CD4-positive, alpha-beta memory T cell (primary cell): ENCODE measurements around the gene SORCS2. TPM values are rescaled to one million over a fixed set of nuclear protein-coding genes. Genes with fewer than 3 reads are reported as not detected.

ENCODE experiments used
- CTCF ChIA-PET: fragments of 350-600 bp; sonication (Branson Sonifier 250); formaldehyde crosslinking; loops from one replicate; lab custom pipeline; 2021; ENCODE audit warnings: inconsistent platforms; ENCODE audit not compliant: partially characterized antibody; lab: Charles Lee
- POLR2A ChIA-PET: fragments of 350-600 bp; sonication (Branson Sonifier 250); formaldehyde crosslinking; loops from one replicate; lab custom pipeline; 2021; ENCODE audit not compliant: partially characterized antibody; lab: Charles Lee
- DNase-seq, 5 donors: peaks; one replicate each; pipeline versions ENCODE4 v3.0.0 to v3.0.0-alpha.2; 2020 to 2022; ENCODE audit warnings: mixed read lengths in 1 of 5
- H3K27ac ChIP-seq: one replicate; pipeline ENCODE4 v1.7.0; 2013; ENCODE audit warnings: low read depth, low read length
- H3K27me3 ChIP-seq: 2 replicates; pipeline ENCODE4 v1.7.0; 2013; ENCODE audit warnings: mild to moderate bottlenecking, low read length, moderate library complexity; ENCODE audit not compliant: insufficient read depth
- H3K36me3 ChIP-seq: 2 replicates; pipeline ENCODE4 v1.7.0; 2013; ENCODE audit warnings: mild to moderate bottlenecking, low read length, moderate library complexity; ENCODE audit not compliant: insufficient read depth
- H3K4me1 ChIP-seq: 2 replicates; pipeline ENCODE4 v1.7.0; 2013; ENCODE audit warnings: mild to moderate bottlenecking, low read length, moderate library complexity; ENCODE audit not compliant: insufficient read depth
- H3K4me3 ChIP-seq, 2 donors: one replicate each; pipeline ENCODE4 v1.7.0; 2013; ENCODE audit warnings: low read length in 2 of 2, mild to moderate bottlenecking in 1 of 2
- H3K9me3 ChIP-seq, 2 donors: one replicate each; pipeline ENCODE4 v1.7.0; 2013; ENCODE audit warnings: low read length in 2 of 2, control low read depth in 1 of 2; ENCODE audit not compliant: control insufficient read depth in 1 of 2
- H3K27ac Mint-ChIP-seq, 7 donors: one replicate each; pipeline ENCODE4 v1.8.0; 2020 to 2021; ENCODE audit warnings: mixed read lengths in 7 of 7, mild to moderate bottlenecking in 6 of 7, inconsistent platforms in 3 of 7, moderate library complexity in 3 of 7
- H3K27me3 Mint-ChIP-seq, 2 donors: one replicate each; pipeline ENCODE4 v1.8.0; 2020 to 2021; ENCODE audit warnings: mixed read lengths in 2 of 2
- H3K36me3 Mint-ChIP-seq, 2 donors: one replicate each; pipeline ENCODE4 v1.8.0; 2020 to 2021; ENCODE audit warnings: mixed read lengths in 2 of 2, inconsistent platforms in 1 of 2, mild to moderate bottlenecking in 1 of 2
- H3K4me1 Mint-ChIP-seq, 4 donors: one replicate each; pipeline ENCODE4 v1.8.0; 2020 to 2021; ENCODE audit warnings: mixed read lengths in 4 of 4, mild to moderate bottlenecking in 1 of 4
- H3K4me3 Mint-ChIP-seq, 8 donors: one replicate each; pipeline ENCODE4 v1.8.0; 2020 to 2021; ENCODE audit warnings: mixed read lengths in 8 of 8, mild to moderate bottlenecking in 7 of 8, moderate library complexity in 6 of 8, inconsistent platforms in 3 of 8
- H3K9me3 Mint-ChIP-seq, 8 donors: one replicate each; pipeline ENCODE4 v1.8.0; 2020 to 2021; ENCODE audit warnings: mixed read lengths in 8 of 8, mild to moderate bottlenecking in 5 of 8, inconsistent platforms in 3 of 8, moderate library complexity in 1 of 8
- intact Hi-C: fragments of 100-400 bp; cut with micrococcal nuclease; formaldehyde crosslinking; loops from one replicate; pipeline ENCODE4 v1.15.1; 2023
- polyA plus RNA-seq, 2 donors: library from polyadenylated mRNA; unstranded; fragments of 300-500 nt; fragmentation: Illumina TruSeq; gene quantifications; one replicate each; pipeline ENCODE4 v1.2.3, GENCODE V29; 2021
- total RNA-seq, 2 experiments: library from RNA; stranded (reverse); gene quantifications; one replicate each; pipeline ENCODE4 v1.2.3, GENCODE V29; 2021

Gene SORCS2
- total and polyA plus RNA-seq, 4 experiments from 2014 or later: not detected

DNA sequence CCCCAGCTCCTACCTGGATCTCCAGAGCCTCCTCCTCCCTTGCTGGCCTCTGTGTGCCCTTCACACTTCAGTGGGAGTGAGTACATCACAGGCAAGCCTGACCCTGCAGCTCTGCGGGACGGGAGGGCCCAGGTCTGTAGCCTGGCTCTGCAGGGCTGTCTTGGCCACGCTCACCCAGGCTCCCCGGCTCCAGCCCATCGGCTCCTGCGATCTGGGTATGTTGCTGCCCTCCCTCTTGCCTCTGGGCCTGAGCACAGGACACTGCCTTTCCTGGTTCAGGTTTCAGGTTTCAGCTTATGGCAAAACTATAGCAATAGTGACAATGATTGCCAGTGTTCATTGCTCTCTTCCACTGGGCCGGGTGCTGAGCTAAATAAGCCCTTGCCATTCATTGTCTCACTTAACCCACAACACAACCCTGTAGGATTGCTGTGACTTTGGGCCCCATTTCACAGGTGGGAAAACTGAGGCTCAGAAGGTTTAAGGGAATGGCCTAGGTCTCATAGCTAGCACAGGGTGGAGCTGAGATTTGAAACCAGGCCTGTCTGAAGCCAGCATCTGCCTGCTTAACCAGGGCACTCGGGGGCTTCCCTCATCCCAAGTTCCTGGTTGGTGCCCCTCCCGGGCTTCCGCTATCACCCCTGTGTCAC is 44.6 kb upstream of the SORCS2 start:
- no peak overlapping the region for H3K27ac Mint-ChIP-seq
- H3K36me3 Mint-ChIP-seq: no peaks in the 10 kb centered on the region
- CTCF ChIA-PET: no interaction called here

DNA sequence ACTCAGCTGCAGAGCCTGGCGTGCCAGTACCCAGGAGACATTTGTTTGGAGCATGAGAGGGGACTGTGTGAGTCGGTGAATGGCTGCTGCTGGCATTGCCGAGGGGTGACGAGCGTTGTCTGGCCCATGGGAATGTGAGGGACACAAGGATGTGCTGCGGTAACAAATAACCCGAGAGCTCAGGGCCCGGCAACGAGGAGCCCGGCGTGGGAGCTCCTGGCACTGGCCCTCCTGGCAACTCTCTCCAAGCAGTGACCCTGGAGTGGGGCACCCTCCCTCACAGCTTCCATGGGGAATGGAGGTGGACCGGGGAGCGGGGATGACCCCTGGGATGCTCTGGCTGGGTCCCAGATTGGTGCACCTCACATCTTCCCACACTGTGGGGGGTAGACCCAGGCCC is 44.0 kb upstream of the SORCS2 start:
- H3K27me3 ChIP-seq: peaks cover 4% of the 10 kb centered on the region
- Mint-ChIP-seq H3K9me3 (peaks cover 0 to 4% (median 0%) of the 10 kb centered on the region in 8 donors), H3K4me1 (no peaks in the 10 kb centered on the region), H3K4me3 (no peak overlapping the region), H3K27me3 (peaks cover 14 to 19% of the 10 kb centered on the region in 2 donors), H3K36me3 (no peaks in the 10 kb centered on the region), H3K27ac (no peak overlapping the region)
- no peak overlapping the region for H3K4me3 ChIP-seq
- H3K9me3 ChIP-seq: no peaks in the 10 kb centered on the region
- no peaks in the 10 kb centered on the region for H3K4me1 ChIP-seq
- ChIA-PET CTCF (no interaction called here), POLR2A (no interaction called here)
- intact Hi-C loops: no loop called here
- no peak overlapping the region for H3K27ac ChIP-seq
- no peaks in the 10 kb centered on the region for H3K36me3 ChIP-seq
- no peak for DNase-seq

More for the DNA sequence above, 44.6 kb upstream of the SORCS2 start:
- H3K4me1 Mint-ChIP-seq: peaks cover 0 to 4% (median 0%) of the 10 kb centered on the region in 4 donors
- no peak for DNase-seq
- H3K4me1 ChIP-seq: no peaks in the 10 kb centered on the region
- POLR2A ChIA-PET: no interaction called here
- peaks cover 0 to 1% (median 0%) of the 10 kb centered on the region in 8 donors for H3K9me3 Mint-ChIP-seq
- no peaks in the 10 kb centered on the region for H3K9me3 ChIP-seq
- peaks cover 13 to 20% of the 10 kb centered on the region in 2 donors for H3K27me3 Mint-ChIP-seq
- no peak overlapping the region for H3K27ac ChIP-seq
- H3K27me3 ChIP-seq: peaks cover 4% of the 10 kb centered on the region
- no peak overlapping the region for H3K4me3 Mint-ChIP-seq
- no peaks in the 10 kb centered on the region for H3K36me3 ChIP-seq
- H3K4me3 ChIP-seq: no peak overlapping the region
- intact Hi-C loops: no loop called here

DNA sequence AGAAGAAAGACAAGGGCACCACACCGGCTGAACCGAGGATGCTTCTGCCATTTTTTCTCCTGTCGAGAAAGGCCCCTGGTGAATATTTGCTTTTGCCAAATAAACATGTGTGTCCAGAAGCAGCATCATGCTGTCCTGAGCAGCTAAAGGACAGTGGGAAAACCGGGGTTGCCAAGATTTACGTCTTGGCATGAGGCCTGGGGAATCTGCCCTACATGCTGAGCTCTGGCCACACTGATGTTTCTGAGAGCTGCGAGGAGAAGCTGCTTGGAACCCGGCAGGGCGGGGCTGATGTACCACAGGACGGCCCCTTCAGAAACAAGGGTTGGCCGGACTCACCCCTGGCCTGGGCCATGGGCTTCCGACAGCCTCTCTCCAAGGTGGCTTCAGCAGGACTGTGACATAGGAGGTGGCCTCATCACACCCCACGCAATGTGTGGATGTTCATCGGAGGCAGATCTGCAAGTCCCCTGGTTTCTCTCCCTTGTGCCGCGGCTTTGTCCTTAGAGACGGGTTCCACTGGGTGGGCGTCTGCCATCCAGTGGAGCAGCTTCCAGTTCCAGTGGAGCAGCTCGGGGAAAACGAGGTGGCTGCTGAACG is 42.2 kb upstream of the SORCS2 start:
- Histone ChIP-seq H3K36me3 (no peaks in the 10 kb centered on the region), H3K9me3 (no peaks in the 10 kb centered on the region), H3K4me3 (no peak overlapping the region), H3K27me3 (no peaks in the 10 kb centered on the region), H3K4me1 (no peaks in the 10 kb centered on the region), H3K27ac (no peak overlapping the region)
- Mint-ChIP-seq H3K9me3 (peaks cover 0 to 4% (median 0%) of the 10 kb centered on the region in 8 donors), H3K4me1 (no peaks in the 10 kb centered on the region), H3K36me3 (no peaks in the 10 kb centered on the region), H3K27me3 (peaks cover 12 to 23% of the 10 kb centered on the region in 2 donors), H3K27ac (no peak overlapping the region), H3K4me3 (no peak overlapping the region)
- POLR2A ChIA-PET: no interaction called here
- intact Hi-C loops: no loop called here
- no peak for DNase-seq
- CTCF ChIA-PET: no interaction called here

DNA sequence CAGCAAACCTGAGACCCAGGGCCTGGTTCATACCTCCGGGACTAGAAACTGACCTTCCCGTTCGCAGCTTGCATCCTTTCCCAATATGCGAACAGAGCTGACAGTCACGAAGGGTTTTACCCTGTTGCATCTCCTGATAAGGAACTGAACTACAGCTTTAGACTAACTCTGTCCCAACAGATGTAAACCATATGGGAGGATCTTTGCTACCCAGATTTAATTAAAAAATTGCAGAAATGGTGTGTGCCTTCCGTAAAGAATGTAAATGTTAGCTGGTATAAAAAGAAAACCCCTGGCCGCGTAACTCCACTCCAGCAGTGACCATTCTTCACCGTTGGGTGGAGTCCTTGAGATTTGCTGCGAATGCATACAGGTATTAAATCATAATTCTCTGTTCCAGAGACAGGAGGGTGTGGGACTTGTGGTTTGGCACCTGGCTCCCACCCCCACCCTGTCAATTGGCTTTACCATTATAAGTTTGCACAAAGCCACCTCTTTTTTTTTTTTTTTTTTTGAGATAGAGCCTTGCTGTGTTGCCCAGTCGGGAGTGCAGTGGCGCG is 40.6 kb upstream of the SORCS2 start:
- Mint-ChIP-seq H3K9me3 (peaks cover 0 to 4% (median 0%) of the 10 kb centered on the region in 8 donors), H3K4me1 (no peaks in the 10 kb centered on the region), H3K4me3 (no peak overlapping the region), H3K27me3 (peaks cover 12 to 31% of the 10 kb centered on the region in 2 donors), H3K27ac (no peak overlapping the region), H3K36me3 (no peaks in the 10 kb centered on the region)
- Histone ChIP-seq H3K9me3 (no peaks in the 10 kb centered on the region), H3K27me3 (no peaks in the 10 kb centered on the region), H3K36me3 (no peaks in the 10 kb centered on the region), H3K4me3 (no peak overlapping the region), H3K4me1 (no peaks in the 10 kb centered on the region), H3K27ac (no peak overlapping the region)
- ChIA-PET POLR2A (no interaction called here), CTCF (no interaction called here)
- intact Hi-C loops: no loop called here
- no peak for DNase-seq

DNA sequence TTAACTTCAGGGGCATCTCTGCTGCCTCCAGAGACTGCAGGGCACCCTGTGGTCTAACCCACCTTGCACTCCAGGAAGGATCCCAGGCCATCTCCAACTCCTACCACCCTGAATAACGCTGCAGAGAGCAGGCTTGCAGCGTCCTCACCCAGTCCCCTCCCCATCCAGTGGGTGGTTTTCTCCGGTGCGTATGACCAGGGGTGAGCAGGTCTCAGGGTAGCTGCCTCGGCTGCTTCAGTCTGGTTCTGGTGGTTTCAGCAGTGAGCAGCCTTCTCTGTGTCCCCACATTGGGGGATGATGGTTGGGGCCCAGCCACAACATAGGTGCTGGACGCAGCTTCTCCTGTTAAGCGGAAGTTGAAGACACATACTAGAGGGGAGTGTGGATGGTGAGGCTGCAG is 38.6 kb upstream of the SORCS2 start:
- no peak for DNase-seq
- Histone ChIP-seq H3K27me3 (no peaks in the 10 kb centered on the region), H3K27ac (no peak overlapping the region), H3K4me1 (no peaks in the 10 kb centered on the region), H3K9me3 (no peaks in the 10 kb centered on the region), H3K36me3 (no peaks in the 10 kb centered on the region), H3K4me3 (no peak overlapping the region)
- ChIA-PET POLR2A (no interaction called here), CTCF (no interaction called here)
- intact Hi-C loops: no loop called here
- H3K27ac Mint-ChIP-seq: no peak overlapping the region
- H3K4me1 Mint-ChIP-seq: no peaks in the 10 kb centered on the region
- peaks cover 0 to 5% (median 0%) of the 10 kb centered on the region in 8 donors for H3K9me3 Mint-ChIP-seq
- no peak overlapping the region for H3K4me3 Mint-ChIP-seq
- no peaks in the 10 kb centered on the region for H3K36me3 Mint-ChIP-seq
- peaks cover 11 to 26% of the 10 kb centered on the region in 2 donors for H3K27me3 Mint-ChIP-seq

DNA sequence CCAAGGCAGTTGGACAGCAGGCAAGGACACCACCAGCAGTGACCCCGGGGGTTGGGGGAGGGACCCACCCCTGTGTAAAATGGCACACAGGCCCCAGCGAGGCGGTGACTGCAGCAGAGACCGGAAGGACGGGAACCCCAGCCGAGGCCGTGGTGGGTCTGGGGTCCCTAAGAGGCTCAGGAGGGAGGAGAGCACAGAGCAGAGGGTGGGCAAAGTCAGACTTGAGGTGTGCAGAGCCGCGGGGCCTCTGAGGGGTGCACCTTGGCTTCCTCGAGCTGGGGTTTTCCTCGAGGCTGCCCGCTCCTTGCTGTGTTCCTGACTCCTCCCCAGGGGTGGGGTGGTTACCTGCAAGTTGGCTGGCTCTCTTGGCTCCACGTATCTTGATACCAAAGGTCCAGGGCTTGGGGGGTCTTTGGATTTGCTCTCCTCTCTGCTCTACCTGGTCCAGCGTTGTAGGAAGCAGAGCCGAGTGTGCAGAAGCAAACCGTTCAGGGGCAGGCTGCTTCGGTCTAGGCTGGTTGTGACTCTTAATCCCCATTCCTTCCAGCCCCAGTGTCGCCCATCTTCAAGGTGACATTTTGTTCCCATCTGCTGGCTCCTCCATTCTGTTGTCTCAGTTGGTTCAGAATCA is 37.9 kb upstream of the SORCS2 start:
- ChIA-PET POLR2A (no interaction called here), CTCF (no interaction called here)
- no peak for DNase-seq
- Mint-ChIP-seq H3K36me3 (no peaks in the 10 kb centered on the region), H3K9me3 (peaks cover 0 to 5% (median 0%) of the 10 kb centered on the region in 8 donors), H3K4me3 (no peak overlapping the region), H3K4me1 (no peaks in the 10 kb centered on the region), H3K27ac (no peak overlapping the region), H3K27me3 (peaks cover 12 to 26% of the 10 kb centered on the region in 2 donors)
- H3K27me3 ChIP-seq: no peaks in the 10 kb centered on the region
- no peaks in the 10 kb centered on the region for H3K4me1 ChIP-seq
- no peak overlapping the region for H3K4me3 ChIP-seq
- H3K36me3 ChIP-seq: no peaks in the 10 kb centered on the region
- H3K27ac ChIP-seq: no peak overlapping the region
- intact Hi-C loops: no loop called here
- no peaks in the 10 kb centered on the region for H3K9me3 ChIP-seq

DNA sequence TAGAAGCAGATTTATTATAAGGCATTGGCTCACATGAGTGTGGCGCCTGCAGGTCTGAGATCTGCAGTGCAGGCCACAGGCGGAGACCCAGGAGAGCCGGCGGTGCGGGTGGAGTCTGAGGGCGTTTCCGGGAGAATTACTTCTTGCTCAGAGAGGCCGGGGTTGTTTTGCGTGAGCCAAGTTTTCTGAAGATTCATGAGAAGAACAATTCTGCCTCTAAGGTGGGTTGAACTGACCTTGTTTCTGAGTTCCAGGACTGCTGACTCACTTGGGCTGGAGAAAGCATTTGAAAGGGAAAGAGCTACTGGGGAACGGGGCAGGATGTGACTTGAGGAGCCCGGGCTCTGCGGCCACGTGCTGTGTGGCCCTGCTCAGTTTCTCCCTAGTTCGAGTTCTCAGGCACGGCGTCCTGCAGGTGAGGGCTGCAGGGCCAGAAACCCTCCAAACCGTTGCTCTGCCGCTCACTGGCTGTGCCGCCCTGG is 36.7 kb upstream of the SORCS2 start:
- no peaks in the 10 kb centered on the region for H3K27me3 ChIP-seq
- DNase-seq: no peak
- intact Hi-C loops: no loop called here
- H3K27ac Mint-ChIP-seq: no peak overlapping the region
- H3K9me3 ChIP-seq: no peaks in the 10 kb centered on the region
- peaks cover 14 to 26% of the 10 kb centered on the region in 2 donors for H3K27me3 Mint-ChIP-seq
- H3K36me3 ChIP-seq: no peaks in the 10 kb centered on the region
- H3K4me1 ChIP-seq: no peaks in the 10 kb centered on the region
- no peak overlapping the region for H3K4me3 ChIP-seq
- CTCF ChIA-PET: no interaction called here
- no peak overlapping the region for H3K27ac ChIP-seq
- no peaks in the 10 kb centered on the region for H3K4me1 Mint-ChIP-seq
- no peaks in the 10 kb centered on the region for H3K36me3 Mint-ChIP-seq
- H3K4me3 Mint-ChIP-seq: no peak overlapping the region
- H3K9me3 Mint-ChIP-seq: peaks cover 0 to 5% (median 0%) of the 10 kb centered on the region in 8 donors
- POLR2A ChIA-PET: no interaction called here
